DMS153 treated with DMSO at 0.1 percent for 48 hours (cell line): Measurements from ENCODE around the gene TLK2.
A peak's percentile ranks its signal among the peaks of the same experiment; 100 is the strongest.
"Not testable (repeated sequence)": the region's sequence is repeated elsewhere in the genome, so short reads cannot be mapped to it uniquely, and the experiment has no call there.

ENCODE experiments used
- DNase-seq: peaks from one replicate; lab custom pipeline; 2025; ENCODE audit not compliant: unreplicated experiment; lab: John Stamatoyannopoulos, UW

The TLK2 gene

DNA sequence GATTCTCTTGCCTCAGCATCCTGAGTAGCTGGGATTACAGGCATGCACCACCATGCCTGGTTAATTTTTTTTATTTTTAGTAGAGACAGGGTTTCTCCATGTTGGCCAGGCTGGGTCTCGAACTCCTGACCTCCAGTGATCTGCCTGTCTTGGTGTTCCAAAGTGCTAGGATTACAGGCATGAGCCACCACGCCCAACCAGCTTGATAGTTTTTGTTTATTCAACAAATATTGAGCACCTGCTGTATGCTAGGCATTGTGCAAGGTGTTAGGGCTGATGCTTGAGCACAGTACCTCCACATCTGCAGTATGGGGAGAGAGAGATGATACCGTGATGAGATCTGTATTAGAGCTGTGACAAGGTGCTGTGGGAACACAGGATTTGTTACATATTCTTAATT lies 3.9 kb downstream of the TLK2 start:
- not testable (repeated sequence) for DNase-seq

- not testable (repeated sequence) for DNase-seq
These were observed 12.4 kb downstream of the TLK2 start for GRCh38 chr17:62490990-62491389.

DNA sequence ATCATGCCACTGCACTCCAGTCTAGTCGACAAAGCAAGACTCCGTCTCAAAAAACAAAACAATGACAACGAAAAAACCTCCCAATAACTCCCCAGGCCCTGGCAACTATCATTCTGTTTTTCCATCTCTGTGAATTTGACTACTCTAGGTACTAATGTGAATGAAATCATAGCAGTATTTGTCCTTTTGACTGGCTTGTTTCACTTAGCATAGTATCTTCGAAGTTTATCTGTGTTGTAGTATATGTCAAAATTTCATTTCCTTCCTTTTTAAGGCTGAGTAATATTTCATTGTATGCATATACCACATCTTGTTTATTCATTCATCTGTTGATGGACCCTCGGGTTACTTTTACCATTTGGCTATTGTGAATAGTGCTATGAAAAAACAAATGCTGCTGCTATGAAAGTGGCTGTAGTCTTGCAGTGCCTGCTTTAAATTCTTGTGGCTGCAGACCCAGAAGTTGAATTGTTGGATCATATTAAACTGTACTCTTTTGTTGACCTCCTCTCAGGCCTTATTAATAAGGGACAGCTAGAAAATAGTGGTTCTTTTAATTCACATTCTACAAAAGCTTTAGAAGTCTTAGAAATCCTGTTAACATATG lies 14.5 kb downstream of the TLK2 start:
- DNase-seq: not testable (repeated sequence)

- not testable (repeated sequence) for DNase-seq
These were observed 15.4 kb downstream of the TLK2 start for GRCh38 chr17:62494073-62494472.

- not testable (repeated sequence) for DNase-seq
These were observed 17.7 kb downstream of the TLK2 start for GRCh38 chr17:62496344-62496743.

DNA sequence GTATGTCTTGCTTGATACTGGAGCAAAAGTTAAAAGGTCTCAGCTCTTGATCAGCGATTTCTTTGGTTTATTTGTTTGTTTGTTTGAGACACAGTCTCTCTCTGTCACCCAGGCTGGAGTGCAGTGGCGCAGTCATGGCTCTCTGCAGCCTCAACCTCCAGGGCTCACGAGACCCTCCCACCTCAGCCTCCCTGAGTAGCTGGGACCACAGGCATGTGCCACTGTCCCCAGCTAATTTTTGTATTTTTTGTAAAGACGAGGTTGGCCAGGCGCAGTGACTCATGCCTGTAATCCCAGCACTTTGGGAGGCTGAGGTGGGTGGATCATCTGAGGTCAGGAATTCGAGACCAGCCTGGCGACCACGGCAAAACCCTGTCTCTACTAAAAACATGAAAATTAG lies 20.2 kb downstream of the TLK2 start:
- DNase-seq: not testable (repeated sequence)

GRCh38 chr17:62500463-62500862 lies 21.8 kb downstream of the TLK2 start:
- DNase-seq: not testable (repeated sequence)

- not testable (repeated sequence) for DNase-seq
These were observed 26.2 kb downstream of the TLK2 start for GRCh38 chr17:62504857-62505256.

- DNase-seq: not testable (repeated sequence)
These were observed 28.7 kb downstream of the TLK2 start for GRCh38 chr17:62507191-62507836.

GRCh38 chr17:62510247-62510819 lies 31.7 kb downstream of the TLK2 start:
- DNase-seq: not testable (repeated sequence)

- DNase-seq: not testable (repeated sequence)
These were observed 32.4 kb downstream of the TLK2 start for GRCh38 chr17:62511014-62511413.

DNA sequence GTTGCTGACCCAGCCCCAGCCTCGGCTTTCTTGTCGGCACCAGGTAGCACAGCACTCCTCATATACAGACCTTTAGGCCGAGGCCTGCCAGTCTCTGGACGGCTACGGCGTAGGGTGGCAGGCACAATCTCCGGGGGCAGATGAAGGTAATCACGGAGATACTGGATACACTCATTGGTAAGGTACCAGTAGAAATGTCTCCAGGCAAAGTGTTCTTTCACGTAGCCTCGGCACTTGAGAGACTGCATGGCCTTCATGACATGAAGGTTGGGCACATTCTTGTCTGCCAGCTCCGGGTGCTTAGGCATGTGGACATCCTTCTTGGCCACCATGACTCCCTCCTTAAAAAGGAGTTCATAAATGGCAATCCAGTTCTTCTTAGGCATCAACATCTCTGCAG lies 37.8 kb downstream of the TLK2 start:
- DNase-seq: not testable (repeated sequence)

GRCh38 chr17:62521295-62521694 lies 42.7 kb downstream of the TLK2 start:
- DNase-seq: not testable (repeated sequence)

- not testable (repeated sequence) for DNase-seq
These were observed 45.5 kb downstream of the TLK2 start for GRCh38 chr17:62524077-62524476.

- not testable (repeated sequence) for DNase-seq
These were observed 46.7 kb downstream of the TLK2 start for GRCh38 chr17:62525317-62525716.

DNA sequence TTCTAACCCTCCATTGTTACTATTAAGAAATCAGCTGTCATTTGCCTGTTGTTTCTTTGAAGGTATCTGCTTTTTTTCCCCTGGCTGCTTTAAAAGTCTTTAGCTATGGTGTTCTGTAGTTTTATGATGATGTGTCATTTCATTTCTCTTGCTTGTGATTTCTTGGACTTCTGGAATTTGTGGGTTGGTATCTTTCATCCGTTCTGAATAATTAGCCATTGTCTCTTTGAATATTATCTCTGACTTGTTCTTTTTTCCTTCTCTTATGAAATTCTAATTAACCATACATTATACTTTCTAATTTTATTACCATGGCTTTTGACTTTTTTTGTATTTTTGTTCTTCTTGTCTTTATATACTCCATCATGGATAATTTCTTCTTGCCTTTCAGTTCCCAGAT lies 52.3 kb downstream of the TLK2 start:
- not testable (repeated sequence) for DNase-seq

- DNase-seq: not testable (repeated sequence)
These were observed 57.9 kb downstream of the TLK2 start for GRCh38 chr17:62536557-62536956.

DNA sequence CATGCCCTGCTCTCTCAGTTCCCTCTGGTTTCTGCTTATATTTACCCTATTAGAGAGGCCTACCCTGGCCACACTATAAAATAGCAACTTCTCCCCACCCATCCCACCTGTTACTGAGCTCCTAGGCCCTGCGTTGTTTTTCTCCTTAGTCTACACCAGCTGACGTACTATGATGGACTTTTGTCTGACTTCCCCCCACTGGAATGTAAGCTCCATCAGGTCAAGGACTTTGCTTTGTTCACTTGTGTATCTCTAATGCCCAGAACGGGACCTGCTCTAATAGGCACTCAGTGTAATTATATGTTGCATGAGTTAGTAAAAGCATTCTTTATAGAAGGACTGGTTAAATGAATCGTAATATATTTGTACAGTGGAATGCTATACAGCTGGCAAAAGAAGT lies 62.4 kb downstream of the TLK2 start:
- not testable (repeated sequence) for DNase-seq

- not testable (repeated sequence) for DNase-seq
These were observed 64.7 kb downstream of the TLK2 start for GRCh38 chr17:62543278-62543775.

DNA sequence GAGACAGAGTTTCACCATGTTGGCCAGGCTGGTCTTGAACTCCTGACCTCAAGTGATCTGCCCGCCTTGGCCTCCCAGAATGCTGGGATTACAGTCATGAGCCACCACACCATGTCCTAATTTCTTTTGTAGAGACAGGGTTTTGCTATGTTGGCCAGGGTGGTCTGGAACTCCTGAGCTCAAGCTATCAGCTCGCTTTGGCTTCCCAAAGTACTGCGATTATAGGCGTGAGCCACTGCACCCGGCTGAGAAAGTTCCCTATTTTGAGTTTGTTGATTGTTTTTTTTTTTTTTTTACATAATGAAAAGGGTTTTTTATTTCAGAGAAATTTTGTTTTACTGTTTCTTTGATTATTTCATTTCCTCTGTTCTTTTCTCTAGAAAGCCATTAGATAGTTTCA lies 67.4 kb downstream of the TLK2 start:
- DNase-seq: not testable (repeated sequence)

DNA sequence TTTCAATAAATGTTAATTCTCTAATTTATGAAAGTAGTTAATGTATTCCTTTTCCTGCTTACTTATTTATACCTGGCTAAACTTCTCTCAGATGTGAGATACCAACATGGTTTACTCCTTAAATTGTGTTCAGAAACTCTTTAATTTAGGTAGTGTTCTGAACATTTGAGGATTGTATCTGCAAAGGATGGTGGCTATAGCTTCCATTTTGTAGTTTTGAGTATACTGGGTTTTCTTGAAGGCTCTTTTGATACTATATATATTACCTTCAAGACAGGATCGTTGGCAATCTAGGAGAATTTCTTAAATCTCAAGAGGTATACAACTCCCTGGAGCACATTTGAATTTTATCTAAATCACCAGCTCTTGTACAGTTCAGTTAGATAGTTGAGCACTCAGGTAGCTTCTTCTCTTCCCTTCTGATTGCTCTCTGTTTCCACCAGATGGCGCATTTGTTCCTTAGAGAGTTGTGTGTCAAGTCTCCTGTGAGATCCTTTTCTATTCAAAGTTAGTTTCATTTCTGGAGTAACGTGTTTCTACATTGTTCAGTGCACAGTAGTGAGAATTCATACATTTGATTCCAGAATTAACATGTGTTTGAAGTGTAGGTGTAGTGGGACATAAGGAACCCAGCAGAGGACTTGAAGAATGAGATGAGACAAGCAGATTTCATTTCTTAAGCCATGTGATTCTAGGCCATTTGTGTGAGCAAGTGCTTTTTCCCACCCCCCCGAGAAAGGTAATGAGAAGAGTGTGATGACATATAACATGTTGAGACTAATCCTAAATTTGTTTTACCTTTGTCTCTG lies 74.4 kb downstream of the TLK2 start:
- peak; percentile 10 for DNase-seq
